Activated naive CD4-positive, alpha-beta T cell treated with anti-CD3 and anti-CD28 coated beads, Interleukin-2, amount 10 ng/mL, durations not matched to agents 5 hours and 36 hours (primary cell): ENCODE data around the gene TMEM38A. TPM values are rescaled to one million over a fixed set of nuclear protein-coding genes. Genes with fewer than 3 reads are reported as not detected.

Source experiments
- total RNA-seq, 2 experiments: library from RNA; stranded (reverse); gene quantifications; one replicate each; pipeline ENCODE4 v1.2.3, GENCODE V29; 2021

TMEM38A gene
- total RNA-seq: 1 to 10 TPM; 1.3 to 2.0 TPM

GRCh38 chr19:16660763-16661479 lies at the start of gene TMEM38A:
TSS of gene TMEM38A (plus strand) at chr19:16661139. CDS start at chr19:16661218, 79 bp downstream.

GRCh38 chr19:16628183-16628983 lies 32.6 kb upstream of the TMEM38A start, which contains the start of gene MED26:
TSS of gene MED26 (minus strand) at chr19:16628204. CDS start at chr19:16627943, 261 bp downstream.

GRCh38 chr19:16659832-16660708 lies 869 bp upstream of the TMEM38A start, which contains the start of gene SMIM7:
TSS of gene SMIM7 (minus strand) at chr19:16660144. CDS start at chr19:16660110, 34 bp downstream.

Other genes starting within 250 kb of the TMEM38A start
- gene EPS15L1, start 189.2 kb upstream of the TMEM38A start, total RNA-seq: 10 to 100 TPM; 36.4 to 37.4 TPM
- not detected for gene CALR3, start 165.0 kb upstream of the TMEM38A start, total RNA-seq
- gene C19orf44, start 164.7 kb upstream of the TMEM38A start, total RNA-seq: 1 to 10 TPM; 2.8 to 3.2 TPM
- 10 to 100 TPM; 53.9 to 56.2 TPM for gene CHERP, start 118.7 kb upstream of the TMEM38A start, total RNA-seq
- gene SLC35E1, start 88.7 kb upstream of the TMEM38A start, total RNA-seq: 10 to 100 TPM; 55.5 to 57.3 TPM
- gene MED26, start 32.9 kb upstream of the TMEM38A start, total RNA-seq: 10 to 100 TPM; 14.0 to 14.1 TPM
- 10 to 100 TPM; 61.4 to 61.9 TPM for gene SMIM7, start 995 bp upstream of the TMEM38A start, total RNA-seq
- not detected for gene NWD1, start 58.7 kb downstream of the TMEM38A start, total RNA-seq
- gene SIN3B, start 168.3 kb downstream of the TMEM38A start, total RNA-seq: 10 to 100 TPM; 40.0 to 41.2 TPM
- gene F2RL3, start 227.9 kb downstream of the TMEM38A start, total RNA-seq: under 1 TPM; 0.22 to 0.23 TPM